ENCODE measurements around the gene TTLL9.

DNA sequence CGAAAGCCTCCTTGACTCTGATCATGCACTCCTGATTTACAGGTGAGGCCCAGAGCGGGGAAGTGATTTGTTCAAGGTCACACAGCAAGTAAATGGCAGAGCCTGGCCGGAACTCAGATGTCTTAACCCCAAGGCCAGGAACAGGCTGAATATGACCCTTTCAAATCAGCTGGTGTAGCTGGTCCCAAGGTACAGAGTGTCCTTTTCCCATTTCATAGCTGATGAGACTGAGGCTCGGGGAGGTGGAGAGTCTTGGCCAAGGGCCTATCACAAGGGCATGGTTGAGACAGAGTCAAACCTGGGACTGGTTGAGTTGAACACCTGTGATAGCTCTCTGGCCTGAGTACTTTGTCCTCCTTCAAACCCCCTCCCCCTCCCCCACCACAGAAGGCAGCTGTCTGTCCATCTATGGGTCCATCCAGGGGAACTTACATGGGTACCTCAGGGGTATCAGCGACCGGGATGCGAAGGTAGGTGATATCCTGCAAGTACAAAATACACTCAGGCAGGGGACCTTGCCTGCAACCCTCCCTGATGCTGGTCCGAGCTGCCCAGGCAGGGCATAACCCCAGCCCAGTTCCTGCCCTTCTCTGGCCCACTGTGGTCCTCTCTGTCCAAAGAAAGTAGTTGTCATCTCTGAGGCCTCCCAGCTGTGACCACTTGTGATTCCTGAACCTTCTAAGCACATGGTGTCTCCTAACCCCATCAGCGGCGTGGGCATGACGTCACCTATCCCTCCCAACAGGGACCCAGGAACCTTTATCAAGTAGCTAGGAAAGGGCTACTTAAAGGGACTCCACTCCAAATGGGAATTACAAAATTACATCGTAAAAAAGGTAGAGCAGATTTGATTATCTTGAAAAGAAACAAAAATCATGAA is 5.7 kb upstream of the TTLL9 start:
- TF ChIP-seq, protein P1, sequence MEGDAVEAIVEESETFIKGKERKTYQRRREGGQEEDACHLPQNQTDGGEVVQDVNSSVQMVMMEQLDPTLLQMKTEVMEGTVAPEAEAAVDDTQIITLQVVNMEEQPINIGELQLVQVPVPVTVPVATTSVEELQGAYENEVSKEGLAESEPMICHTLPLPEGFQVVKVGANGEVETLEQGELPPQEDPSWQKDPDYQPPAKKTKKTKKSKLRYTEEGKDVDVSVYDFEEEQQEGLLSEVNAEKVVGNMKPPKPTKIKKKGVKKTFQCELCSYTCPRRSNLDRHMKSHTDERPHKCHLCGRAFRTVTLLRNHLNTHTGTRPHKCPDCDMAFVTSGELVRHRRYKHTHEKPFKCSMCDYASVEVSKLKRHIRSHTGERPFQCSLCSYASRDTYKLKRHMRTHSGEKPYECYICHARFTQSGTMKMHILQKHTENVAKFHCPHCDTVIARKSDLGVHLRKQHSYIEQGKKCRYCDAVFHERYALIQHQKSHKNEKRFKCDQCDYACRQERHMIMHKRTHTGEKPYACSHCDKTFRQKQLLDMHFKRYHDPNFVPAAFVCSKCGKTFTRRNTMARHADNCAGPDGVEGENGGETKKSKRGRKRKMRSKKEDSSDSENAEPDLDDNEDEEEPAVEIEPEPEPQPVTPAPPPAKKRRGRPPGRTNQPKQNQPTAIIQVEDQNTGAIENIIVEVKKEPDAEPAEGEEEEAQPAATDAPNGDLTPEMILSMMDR (IDR thresholded peaks at IDR 0.05), result no peak
- TF ChIP-seq POLR2A (IDR thresholded peaks at IDR 0.05), result no peak
